HFFc6 (cell line): ENCODE results near the gene IFT74. TPM values are rescaled to one million over a fixed set of nuclear protein-coding genes. Genes with fewer than 3 reads are reported as not detected.

Experiments
- DNase-seq: peaks from one replicate; pipeline ENCODE4 v3.0.0-alpha.2; 2018
- H3K27ac Mint-ChIP-seq: 2 replicates; pipeline ENCODE4 v1.8.0; 2020; ENCODE audit warnings: mild to moderate bottlenecking, mixed read lengths
- H3K27me3 Mint-ChIP-seq: 2 replicates; pipeline ENCODE4 v1.8.0; 2021; ENCODE audit warnings: mild to moderate bottlenecking, moderate library complexity, mixed read lengths; ENCODE audit not compliant: insufficient read depth
- H3K36me3 Mint-ChIP-seq: 2 replicates; pipeline ENCODE4 v1.8.0; 2021; ENCODE audit warnings: low read depth, mixed read lengths
- H3K4me1 Mint-ChIP-seq: 2 replicates; pipeline ENCODE4 v1.8.0; 2020; ENCODE audit warnings: low read depth, mixed read lengths
- H3K4me3 Mint-ChIP-seq: 2 replicates; pipeline ENCODE4 v1.8.0; 2020; ENCODE audit warnings: mild to moderate bottlenecking, moderate library complexity, mixed read lengths
- H3K9me3 Mint-ChIP-seq: 2 replicates; pipeline ENCODE4 v1.8.0; 2020; ENCODE audit warnings: mild to moderate bottlenecking, mixed read lengths
- total RNA-seq, 6 experiments: library from RNA; stranded (reverse); fragmentation: NEBNext Ultra II Directional; extraction: Animal tissue kit (Norgen Biotek cat#: 25700); gene quantifications; 2 replicates in 1 of 6; 3 replicates in 5 of 6; pipeline ENCODE4 v1.2.3, GENCODE V29; 2021
- TF ChIP-seq, protein P1 (sequence below): fragments of 200-600 bp; sonication (generic); IDR thresholded peaks from 2 replicates; pipeline ENCODE4 v1.5.0; 2021; ENCODE audit warnings: antibody characterized with exemption, mild to moderate bottlenecking

The IFT74 gene
- total RNA-seq, 6 experiments from 2014 or later = 12.1 to 15.7 (median 12.8) TPM

DNA sequence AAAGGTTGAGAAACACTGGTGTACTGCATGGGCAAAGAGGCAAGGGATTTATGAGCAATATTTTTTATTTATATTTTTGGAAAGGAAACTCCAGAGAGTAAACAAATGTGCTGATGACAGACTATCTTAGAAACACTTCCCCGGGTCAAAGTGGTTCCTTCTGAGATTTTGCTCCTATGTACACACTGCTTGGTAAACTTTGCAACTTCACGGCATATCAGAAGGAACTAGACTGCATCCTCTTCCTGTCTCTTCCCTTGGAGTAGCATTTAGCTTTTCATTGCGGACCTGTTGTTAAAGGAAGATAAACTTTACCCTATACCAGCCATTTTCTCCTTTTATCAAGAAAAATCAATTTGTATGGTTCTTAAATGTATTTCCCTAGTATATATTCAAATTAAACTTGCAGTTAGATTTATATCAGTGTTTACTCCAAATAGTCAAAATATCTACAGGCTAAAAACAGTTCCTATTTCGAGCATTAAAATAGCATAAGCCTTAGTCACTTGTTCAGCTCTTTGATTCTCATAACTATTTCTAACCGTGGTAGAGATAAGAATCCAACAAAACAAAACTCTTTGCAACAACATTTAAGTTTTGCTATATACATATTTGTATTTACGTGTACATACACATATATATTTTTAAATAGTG, 97.3 kb downstream of the IFT74 start:
- Mint-ChIP-seq H3K4me3 (no peak overlapping the region), H3K4me1 (peaks cover 19% of the 10 kb centered on the region), H3K27ac (no peak overlapping the region), H3K36me3 (peaks cover 5% of the 10 kb centered on the region; the same call in 1 of the 2 replicates), H3K9me3 (no peaks in the 10 kb centered on the region), H3K27me3 (no peaks in the 10 kb centered on the region; the same call in 1 of the 2 replicates)
- TF ChIP-seq, protein P1, sequence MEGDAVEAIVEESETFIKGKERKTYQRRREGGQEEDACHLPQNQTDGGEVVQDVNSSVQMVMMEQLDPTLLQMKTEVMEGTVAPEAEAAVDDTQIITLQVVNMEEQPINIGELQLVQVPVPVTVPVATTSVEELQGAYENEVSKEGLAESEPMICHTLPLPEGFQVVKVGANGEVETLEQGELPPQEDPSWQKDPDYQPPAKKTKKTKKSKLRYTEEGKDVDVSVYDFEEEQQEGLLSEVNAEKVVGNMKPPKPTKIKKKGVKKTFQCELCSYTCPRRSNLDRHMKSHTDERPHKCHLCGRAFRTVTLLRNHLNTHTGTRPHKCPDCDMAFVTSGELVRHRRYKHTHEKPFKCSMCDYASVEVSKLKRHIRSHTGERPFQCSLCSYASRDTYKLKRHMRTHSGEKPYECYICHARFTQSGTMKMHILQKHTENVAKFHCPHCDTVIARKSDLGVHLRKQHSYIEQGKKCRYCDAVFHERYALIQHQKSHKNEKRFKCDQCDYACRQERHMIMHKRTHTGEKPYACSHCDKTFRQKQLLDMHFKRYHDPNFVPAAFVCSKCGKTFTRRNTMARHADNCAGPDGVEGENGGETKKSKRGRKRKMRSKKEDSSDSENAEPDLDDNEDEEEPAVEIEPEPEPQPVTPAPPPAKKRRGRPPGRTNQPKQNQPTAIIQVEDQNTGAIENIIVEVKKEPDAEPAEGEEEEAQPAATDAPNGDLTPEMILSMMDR = no peak
- no peak for DNase-seq

DNA sequence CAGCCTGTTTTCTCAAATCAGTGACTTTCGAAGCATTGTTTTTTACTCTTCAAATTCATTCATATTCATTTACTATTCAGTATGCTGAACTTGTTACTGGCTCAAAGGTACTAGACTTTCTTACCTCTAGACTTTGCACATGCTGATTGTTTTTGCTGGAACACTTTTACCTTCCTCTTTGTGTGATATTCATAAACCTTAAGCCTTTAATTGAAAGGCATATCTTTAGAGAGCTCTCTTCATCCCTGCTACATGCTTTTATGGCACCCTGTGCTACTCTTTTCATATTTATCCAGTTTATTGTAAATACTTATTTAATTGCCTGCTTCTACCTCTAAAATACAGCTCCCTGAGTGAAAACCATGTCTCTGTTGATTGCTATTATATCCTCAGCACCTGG, 97.9 kb downstream of the IFT74 start:
- H3K27ac Mint-ChIP-seq = no peak overlapping the region
- H3K27me3 Mint-ChIP-seq = no peaks in the 10 kb centered on the region; the same call in 1 of the 2 replicates
- TF ChIP-seq, protein P1 = no peak
- peaks cover 5% of the 10 kb centered on the region; the same call in 1 of the 2 replicates for H3K36me3 Mint-ChIP-seq
- H3K4me3 Mint-ChIP-seq = no peak overlapping the region
- DNase-seq = no peak
- peaks cover 19% of the 10 kb centered on the region for H3K4me1 Mint-ChIP-seq
- no peaks in the 10 kb centered on the region for H3K9me3 Mint-ChIP-seq

DNA sequence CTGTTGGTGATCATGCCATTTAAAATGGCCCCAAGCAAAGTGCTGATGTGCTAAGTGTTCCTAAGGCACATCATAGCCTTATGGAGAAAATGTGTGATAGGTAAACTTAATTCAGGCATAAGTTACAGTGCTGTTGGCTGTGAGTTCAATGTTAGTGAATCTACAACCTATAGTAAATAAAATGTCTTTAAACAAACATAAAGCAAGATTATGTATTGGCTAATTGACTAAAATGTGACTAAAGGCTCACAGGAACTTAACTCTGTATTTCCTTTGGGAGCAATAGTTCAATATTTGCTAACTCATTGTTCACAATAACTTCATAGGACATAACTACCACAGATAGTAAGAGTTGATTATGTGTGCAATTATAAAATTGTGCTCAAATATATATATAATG, 98.6 kb downstream of the IFT74 start:
- TF ChIP-seq, protein P1 = no peak
- Mint-ChIP-seq H3K27ac (no peak overlapping the region), H3K27me3 (no peaks in the 10 kb centered on the region; the same call in 1 of the 2 replicates), H3K4me1 (peaks cover 19% of the 10 kb centered on the region), H3K9me3 (no peaks in the 10 kb centered on the region), H3K4me3 (no peak overlapping the region), H3K36me3 (peaks cover 5% of the 10 kb centered on the region; the same call in 1 of the 2 replicates)
- no peak for DNase-seq

GRCh38 chr9:27059412-27059811, 103.2 kb downstream of the IFT74 start:
- Mint-ChIP-seq H3K4me1 (peaks cover 4% of the 10 kb centered on the region), H3K36me3 (peaks cover 8% of the 10 kb centered on the region; the same call in 1 of the 2 replicates), H3K4me3 (no peak overlapping the region)

DNA sequence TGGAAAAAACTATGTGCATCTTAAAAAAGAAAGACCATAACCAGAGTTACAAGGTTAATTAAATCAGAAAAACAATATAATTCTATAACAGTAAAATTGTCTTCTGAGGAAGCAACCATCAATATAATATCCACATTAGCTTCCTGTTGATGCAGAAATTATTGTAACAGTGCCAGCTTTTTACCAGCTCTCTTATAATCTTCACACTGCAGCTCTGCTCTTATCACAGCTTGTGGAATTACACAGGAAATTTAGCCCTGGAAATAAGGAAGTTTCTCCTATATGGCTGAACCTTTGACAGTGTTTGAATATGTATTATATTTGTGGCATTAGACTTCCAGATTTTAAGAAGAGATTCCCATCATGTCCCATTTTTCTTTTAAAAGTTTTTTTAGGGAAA, 103.7 kb downstream of the IFT74 start:
- TF ChIP-seq, protein P1 = no peak
- peaks cover 8% of the 10 kb centered on the region; the same call in 1 of the 2 replicates for H3K36me3 Mint-ChIP-seq
- DNase-seq = no peak
- no peaks in the 10 kb centered on the region; the same call in 1 of the 2 replicates for H3K27me3 Mint-ChIP-seq
- H3K9me3 Mint-ChIP-seq = no peaks in the 10 kb centered on the region
- H3K4me1 Mint-ChIP-seq = peaks cover 1% of the 10 kb centered on the region
- H3K27ac Mint-ChIP-seq = no peak overlapping the region
- no peak overlapping the region for H3K4me3 Mint-ChIP-seq

More at GRCh38 chr9:27059412-27059811, 103.2 kb downstream of the IFT74 start:
- TF ChIP-seq, protein P1 = no peak
- Mint-ChIP-seq H3K27me3 (no peaks in the 10 kb centered on the region; the same call in 1 of the 2 replicates), H3K9me3 (no peaks in the 10 kb centered on the region), H3K27ac (no peak overlapping the region)
- DNase-seq = no peak
